Right lobe of liver (tissue), 4 donors: ENCODE data around the gene MBD3L5.

Experiments
- CTCF ChIP-seq, 4 donors: fragments of 200-600 bp in 3 of 4; fragments of 450-650 bp in 1 of 4; IDR thresholded peaks; one replicate each; pipeline versions ENCODE4 v1.5.1 to v1.8.0; 2016 to 2022; ENCODE audit warnings: antibody characterized with exemption in 4 of 4, mild to moderate bottlenecking in 2 of 4
- POLR2A ChIP-seq: fragments of 450-650 bp; IDR thresholded peaks from one replicate; pipeline ENCODE4 v1.6.1; 2017; ENCODE audit warnings: antibody characterized with exemption, mild to moderate bottlenecking
- donor health status: DM: no; HTN: no; CAD: no.
- donor health status: DM: no; HTN: no; CAD: no.
- donor health status: DM: no; HTN: yes; CAD: no.

GRCh38 chr19:6996810-6997209, 33.6 kb upstream of the MBD3L5 start:
- TF ChIP-seq CTCF (IDR thresholded peaks at IDR 0.05) (no peak), POLR2A (no peak)
